Measurements from ENCODE around the gene SCAI. TPM values are rescaled to one million over a fixed set of nuclear protein-coding genes. Genes with fewer than 3 reads are reported as not detected.

The SCAI gene
- total and polyA plus RNA-seq, 9 of the 15 experiments (the other 6 are each of a cell fraction or from before 2014, with no cell fraction given) = 0.70 to 12.4 (median 4.2) TPM

DNA sequence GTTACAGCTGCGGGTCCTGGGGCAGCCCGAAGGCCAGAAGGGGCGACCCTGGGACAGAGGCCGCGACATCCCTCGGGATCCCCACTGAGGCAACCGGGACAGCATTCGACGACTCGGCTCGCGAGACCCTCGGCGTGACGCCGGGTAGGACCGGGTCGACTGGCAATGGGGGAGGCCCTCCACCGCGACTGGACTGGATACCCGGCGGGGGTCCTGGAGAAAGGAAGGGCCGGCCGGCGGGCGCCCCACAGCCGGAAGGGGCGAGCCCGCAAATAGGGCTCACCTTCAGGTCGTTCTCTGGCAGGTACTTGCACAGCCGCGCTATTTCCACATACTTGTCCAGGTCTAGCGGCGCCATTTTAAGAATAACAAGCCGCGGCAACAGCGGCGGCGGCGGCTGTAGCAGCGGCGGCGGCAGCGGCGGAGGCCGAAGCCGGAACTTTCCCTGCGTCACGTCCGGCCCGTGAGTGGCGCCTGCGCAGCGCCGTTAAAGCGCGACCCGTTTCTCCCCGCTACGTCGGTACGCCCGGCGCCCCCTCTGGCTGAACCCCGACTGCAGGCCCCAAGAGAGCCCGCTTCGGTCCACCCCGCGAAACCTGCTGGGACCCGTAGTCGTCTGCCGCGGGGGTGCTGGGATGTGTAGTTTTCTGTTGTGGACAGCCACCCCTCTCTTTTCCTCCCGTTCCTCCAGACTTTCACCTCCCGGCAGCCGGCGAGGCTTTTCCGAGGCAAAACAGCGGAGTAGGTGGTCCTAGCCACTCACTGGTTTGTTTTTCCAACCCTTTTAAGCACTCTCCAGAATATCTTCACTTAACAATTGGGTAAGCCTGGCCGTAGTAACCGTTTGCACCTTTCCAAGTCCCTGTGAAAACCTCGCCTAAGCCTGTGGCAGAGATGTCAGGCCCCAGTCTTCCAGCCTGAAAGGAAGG lies 46.3 kb upstream of the SCAI start, which contains the start of gene PPP6C (continued):
- TF ChIP-seq, protein P1, sequence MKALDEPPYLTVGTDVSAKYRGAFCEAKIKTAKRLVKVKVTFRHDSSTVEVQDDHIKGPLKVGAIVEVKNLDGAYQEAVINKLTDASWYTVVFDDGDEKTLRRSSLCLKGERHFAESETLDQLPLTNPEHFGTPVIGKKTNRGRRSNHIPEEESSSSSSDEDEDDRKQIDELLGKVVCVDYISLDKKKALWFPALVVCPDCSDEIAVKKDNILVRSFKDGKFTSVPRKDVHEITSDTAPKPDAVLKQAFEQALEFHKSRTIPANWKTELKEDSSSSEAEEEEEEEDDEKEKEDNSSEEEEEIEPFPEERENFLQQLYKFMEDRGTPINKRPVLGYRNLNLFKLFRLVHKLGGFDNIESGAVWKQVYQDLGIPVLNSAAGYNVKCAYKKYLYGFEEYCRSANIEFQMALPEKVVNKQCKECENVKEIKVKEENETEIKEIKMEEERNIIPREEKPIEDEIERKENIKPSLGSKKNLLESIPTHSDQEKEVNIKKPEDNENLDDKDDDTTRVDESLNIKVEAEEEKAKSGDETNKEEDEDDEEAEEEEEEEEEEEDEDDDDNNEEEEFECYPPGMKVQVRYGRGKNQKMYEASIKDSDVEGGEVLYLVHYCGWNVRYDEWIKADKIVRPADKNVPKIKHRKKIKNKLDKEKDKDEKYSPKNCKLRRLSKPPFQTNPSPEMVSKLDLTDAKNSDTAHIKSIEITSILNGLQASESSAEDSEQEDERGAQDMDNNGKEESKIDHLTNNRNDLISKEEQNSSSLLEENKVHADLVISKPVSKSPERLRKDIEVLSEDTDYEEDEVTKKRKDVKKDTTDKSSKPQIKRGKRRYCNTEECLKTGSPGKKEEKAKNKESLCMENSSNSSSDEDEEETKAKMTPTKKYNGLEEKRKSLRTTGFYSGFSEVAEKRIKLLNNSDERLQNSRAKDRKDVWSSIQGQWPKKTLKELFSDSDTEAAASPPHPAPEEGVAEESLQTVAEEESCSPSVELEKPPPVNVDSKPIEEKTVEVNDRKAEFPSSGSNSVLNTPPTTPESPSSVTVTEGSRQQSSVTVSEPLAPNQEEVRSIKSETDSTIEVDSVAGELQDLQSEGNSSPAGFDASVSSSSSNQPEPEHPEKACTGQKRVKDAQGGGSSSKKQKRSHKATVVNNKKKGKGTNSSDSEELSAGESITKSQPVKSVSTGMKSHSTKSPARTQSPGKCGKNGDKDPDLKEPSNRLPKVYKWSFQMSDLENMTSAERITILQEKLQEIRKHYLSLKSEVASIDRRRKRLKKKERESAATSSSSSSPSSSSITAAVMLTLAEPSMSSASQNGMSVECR (CRISPR knock-in tag; IDR thresholded peaks at IDR 0.05) = no peak; the same call in 1 of the 2 replicates
- TF ChIP-seq ZNF830 (CRISPR knock-in tag; IDR thresholded peaks at IDR 0.05) (no peak), CBX8 (IDR thresholded peaks at IDR 0.05; ENCODE audit: borderline replicate concordance, extremely low read depth, low read depth, low read length, poor library complexity, severe bottlenecking) (no peak), CREB1 (IDR thresholded peaks at IDR 0.05) (peak; percentile 97), CREB1 (CRISPR knock-in tag; IDR thresholded peaks at IDR 0.05) (peak; percentile 98), SMAD4 (CRISPR knock-in tag; conservative IDR thresholded peaks at IDR 0.05) (peak; percentile 7; the same call in 1 of the 2 replicates), CC2D1A (IDR thresholded peaks at IDR 0.05) (0 out of 2 replicates have a peak, but pooled peaks have one; percentile 31), ZNF354B (CRISPR knock-in tag; IDR thresholded peaks at IDR 0.05) (no peak), DMBX1 (CRISPR knock-in tag; IDR thresholded peaks at IDR 0.05; ENCODE audit: borderline replicate concordance) (no peak; the same call in 1 of the 2 replicates), ZNF121 (CRISPR knock-in tag; conservative IDR thresholded peaks at IDR 0.05) (0 out of 2 replicates have a peak, but pooled peaks have one; percentile 13)
- TF ChIP-seq, protein P2, sequence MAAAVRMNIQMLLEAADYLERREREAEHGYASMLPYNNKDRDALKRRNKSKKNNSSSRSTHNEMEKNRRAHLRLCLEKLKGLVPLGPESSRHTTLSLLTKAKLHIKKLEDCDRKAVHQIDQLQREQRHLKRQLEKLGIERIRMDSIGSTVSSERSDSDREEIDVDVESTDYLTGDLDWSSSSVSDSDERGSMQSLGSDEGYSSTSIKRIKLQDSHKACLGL (CRISPR knock-in tag; IDR thresholded peaks at IDR 0.05; ENCODE audit: borderline replicate concordance, poor library complexity, severe bottlenecking) = no peak
- TF ChIP-seq, protein P3, sequence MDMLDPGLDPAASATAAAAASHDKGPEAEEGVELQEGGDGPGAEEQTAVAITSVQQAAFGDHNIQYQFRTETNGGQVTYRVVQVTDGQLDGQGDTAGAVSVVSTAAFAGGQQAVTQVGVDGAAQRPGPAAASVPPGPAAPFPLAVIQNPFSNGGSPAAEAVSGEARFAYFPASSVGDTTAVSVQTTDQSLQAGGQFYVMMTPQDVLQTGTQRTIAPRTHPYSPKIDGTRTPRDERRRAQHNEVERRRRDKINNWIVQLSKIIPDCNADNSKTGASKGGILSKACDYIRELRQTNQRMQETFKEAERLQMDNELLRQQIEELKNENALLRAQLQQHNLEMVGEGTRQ (CRISPR knock-in tag; IDR thresholded peaks at IDR 0.05) = no peak
- TF ChIP-seq, protein P4, sequence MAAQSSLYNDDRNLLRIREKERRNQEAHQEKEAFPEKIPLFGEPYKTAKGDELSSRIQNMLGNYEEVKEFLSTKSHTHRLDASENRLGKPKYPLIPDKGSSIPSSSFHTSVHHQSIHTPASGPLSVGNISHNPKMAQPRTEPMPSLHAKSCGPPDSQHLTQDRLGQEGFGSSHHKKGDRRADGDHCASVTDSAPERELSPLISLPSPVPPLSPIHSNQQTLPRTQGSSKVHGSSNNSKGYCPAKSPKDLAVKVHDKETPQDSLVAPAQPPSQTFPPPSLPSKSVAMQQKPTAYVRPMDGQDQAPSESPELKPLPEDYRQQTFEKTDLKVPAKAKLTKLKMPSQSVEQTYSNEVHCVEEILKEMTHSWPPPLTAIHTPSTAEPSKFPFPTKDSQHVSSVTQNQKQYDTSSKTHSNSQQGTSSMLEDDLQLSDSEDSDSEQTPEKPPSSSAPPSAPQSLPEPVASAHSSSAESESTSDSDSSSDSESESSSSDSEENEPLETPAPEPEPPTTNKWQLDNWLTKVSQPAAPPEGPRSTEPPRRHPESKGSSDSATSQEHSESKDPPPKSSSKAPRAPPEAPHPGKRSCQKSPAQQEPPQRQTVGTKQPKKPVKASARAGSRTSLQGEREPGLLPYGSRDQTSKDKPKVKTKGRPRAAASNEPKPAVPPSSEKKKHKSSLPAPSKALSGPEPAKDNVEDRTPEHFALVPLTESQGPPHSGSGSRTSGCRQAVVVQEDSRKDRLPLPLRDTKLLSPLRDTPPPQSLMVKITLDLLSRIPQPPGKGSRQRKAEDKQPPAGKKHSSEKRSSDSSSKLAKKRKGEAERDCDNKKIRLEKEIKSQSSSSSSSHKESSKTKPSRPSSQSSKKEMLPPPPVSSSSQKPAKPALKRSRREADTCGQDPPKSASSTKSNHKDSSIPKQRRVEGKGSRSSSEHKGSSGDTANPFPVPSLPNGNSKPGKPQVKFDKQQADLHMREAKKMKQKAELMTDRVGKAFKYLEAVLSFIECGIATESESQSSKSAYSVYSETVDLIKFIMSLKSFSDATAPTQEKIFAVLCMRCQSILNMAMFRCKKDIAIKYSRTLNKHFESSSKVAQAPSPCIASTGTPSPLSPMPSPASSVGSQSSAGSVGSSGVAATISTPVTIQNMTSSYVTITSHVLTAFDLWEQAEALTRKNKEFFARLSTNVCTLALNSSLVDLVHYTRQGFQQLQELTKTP (IDR thresholded peaks at IDR 0.05; ENCODE audit: low read depth in 1 of 2, partially characterized antibody in 2 of 2) = peak in 1 of 2 experiments; percentile 93
- TF ChIP-seq, protein P5, sequence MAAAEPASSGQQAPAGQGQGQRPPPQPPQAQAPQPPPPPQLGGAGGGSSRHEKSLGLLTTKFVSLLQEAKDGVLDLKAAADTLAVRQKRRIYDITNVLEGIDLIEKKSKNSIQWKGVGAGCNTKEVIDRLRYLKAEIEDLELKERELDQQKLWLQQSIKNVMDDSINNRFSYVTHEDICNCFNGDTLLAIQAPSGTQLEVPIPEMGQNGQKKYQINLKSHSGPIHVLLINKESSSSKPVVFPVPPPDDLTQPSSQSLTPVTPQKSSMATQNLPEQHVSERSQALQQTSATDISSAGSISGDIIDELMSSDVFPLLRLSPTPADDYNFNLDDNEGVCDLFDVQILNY (CRISPR knock-in tag; IDR thresholded peaks at IDR 0.05) = no peak

All from K562 (cell line).